IPS DF 4.7 (cell line): ENCODE measurements around the gene NDRG3.
"Not testable (repeated sequence)": the region's sequence is repeated elsewhere in the genome, so short reads cannot be mapped to it uniquely, and the experiment has no call there.

Source experiments
- DNase-seq: peaks from one replicate; pipeline ENCODE4 v3.0.0-alpha.2; 2013; ENCODE audit warnings: low spot score; ENCODE audit errors: extremely low read depth

Gene NDRG3

GRCh38 chr20:36695467-36695866 lies 50.4 kb downstream of the NDRG3 start:
- not testable (repeated sequence) for DNase-seq

DNA sequence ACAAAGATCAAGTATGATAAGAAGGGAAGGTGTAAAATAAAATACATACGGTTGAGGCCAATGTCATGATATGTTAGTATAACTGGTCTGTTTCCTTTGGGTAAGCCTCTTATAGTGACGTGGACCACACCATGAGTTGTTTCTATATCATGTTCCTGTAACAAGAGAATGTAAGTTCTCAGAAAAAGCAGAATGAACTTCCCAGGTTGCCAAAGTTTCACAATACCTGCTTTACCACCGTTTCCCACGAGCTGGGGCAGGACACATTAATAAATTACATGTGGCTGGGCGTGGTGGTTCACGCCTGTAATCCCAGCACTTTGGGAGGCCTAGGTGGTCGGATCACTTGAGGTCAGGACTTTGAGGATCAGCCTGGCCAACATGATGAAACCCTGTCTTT lies 57.3 kb downstream of the NDRG3 start:
- DNase-seq = no peak

GRCh38 chr20:36687850-36688249 lies 58.0 kb downstream of the NDRG3 start:
- no peak for DNase-seq

GRCh38 chr20:36686944-36687343 lies 58.9 kb downstream of the NDRG3 start:
- no peak for DNase-seq

- no peak for DNase-seq
These were observed 59.4 kb downstream of the NDRG3 start for GRCh38 chr20:36686504-36686903.

GRCh38 chr20:36684747-36685146 lies 61.1 kb downstream of the NDRG3 start:
- DNase-seq = no peak

DNA sequence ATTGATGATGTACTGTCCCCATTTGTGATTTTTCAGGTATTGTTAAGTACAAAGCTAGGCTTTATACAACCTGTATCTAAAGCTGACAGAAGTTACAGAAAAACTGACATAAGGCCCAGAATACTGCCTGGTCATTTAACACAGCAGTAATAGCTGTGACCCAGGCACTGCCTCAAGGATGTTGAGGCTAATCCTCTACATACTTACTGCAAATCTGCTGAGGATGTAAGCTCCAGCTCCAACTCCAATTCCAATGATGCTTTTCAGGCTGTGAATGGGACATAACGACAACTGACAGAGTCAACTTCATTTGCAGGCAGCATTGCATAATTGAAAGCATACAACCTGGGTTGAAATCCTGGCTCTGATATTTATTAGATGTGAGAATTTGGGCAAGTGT lies 63.6 kb downstream of the NDRG3 start:
- no peak for DNase-seq

DNA sequence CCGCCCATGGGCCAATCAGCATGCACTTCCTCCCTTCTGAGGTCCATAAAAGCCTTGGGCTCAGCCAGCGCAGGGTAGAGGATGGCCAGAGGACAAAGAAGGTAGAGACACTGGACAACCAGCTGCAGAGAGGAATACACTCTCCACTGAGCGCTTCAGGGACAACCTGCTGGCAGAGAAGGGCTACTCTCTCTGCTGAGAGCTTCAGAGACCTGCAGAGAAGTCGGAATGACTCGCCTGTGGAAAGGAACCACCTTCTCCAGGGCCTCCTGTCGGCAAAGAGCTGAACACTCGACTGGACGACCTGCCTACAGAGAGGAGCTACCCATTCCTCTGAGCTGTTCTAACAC lies 68.5 kb downstream of the NDRG3 start:
- no peak for DNase-seq

- peak; percentile 80 for DNase-seq
These were observed 69.0 kb downstream of the NDRG3 start for GRCh38 chr20:36676701-36677421.

- not testable (repeated sequence) for DNase-seq
These were observed 70.3 kb downstream of the NDRG3 start for GRCh38 chr20:36675545-36675944.

GRCh38 chr20:36672991-36673390 lies 72.9 kb downstream of the NDRG3 start:
- DNase-seq = no peak

DNA sequence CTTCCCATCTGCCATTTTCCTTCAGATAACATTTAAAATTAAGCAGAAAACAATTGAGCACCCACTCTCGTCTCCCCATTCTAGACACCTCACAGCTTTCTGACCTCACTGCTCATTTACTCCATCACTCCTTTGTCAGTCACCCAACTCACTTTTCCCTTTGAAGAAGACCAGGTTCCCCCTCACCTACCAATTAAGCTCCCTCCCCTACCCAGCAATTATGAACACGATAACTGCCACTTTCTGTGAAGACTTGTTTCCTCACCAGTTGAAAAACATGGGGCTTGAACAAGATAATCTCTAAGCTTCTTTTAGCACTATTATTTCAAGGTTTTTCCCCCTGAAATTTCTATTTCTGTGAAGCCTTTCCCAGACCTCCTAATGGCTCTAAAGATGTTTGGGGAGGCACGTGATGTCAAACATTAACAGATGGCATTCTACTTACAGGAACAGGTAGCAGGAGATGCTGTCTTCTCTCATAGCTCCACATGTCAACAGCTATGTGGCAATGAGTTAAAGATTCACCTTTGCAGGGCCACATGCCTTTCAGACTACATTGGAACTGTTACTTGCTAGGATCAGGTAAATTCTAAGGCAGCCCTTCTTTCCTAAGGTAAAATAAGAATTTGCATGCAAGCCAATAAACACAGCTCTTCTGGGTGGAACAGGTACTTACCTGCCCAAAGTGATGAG lies 75.1 kb downstream of the NDRG3 start:
- no peak for DNase-seq

GRCh38 chr20:36666181-36666740 lies 79.6 kb downstream of the NDRG3 start:
- DNase-seq = no peak

DNA sequence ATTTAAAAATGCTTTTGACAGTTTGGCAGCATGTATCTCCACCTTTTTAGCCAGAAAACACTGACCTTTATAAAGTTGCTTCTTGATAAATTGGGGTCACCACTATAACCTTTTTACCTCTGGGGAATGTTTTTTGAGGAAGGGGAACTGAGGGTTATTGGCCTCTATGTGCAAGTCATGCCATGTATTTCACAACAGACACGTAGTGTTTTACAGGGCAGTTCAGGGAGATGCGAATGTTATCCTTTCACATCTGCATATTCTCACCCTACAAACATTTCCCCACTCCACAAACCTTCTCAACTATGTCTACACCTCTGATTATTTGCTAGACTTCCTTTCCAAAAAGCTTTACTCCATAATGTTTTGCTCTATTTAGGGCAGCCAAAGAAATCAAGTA lies 82.9 kb downstream of the NDRG3 start:
- DNase-seq = no peak

DNA sequence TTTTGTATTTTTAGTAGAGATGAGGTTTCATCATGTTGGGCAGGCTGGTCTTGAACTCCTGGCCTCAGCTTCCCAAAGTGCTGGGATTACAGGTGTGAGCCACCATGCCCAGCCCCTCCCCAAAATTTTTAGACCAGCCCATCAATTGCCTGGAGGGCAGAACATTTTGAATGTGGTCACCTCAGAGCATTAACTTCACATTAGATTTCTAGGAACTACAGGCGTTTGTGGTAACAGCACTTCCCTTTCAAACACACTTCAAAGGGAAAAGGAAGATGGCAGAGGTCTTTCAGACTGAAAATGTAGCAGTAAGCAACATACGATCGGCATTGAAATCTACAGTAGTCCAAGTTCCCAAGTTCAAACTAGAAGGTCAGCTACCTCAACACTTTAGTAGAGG lies 87.6 kb downstream of the NDRG3 start:
- no peak for DNase-seq

DNA sequence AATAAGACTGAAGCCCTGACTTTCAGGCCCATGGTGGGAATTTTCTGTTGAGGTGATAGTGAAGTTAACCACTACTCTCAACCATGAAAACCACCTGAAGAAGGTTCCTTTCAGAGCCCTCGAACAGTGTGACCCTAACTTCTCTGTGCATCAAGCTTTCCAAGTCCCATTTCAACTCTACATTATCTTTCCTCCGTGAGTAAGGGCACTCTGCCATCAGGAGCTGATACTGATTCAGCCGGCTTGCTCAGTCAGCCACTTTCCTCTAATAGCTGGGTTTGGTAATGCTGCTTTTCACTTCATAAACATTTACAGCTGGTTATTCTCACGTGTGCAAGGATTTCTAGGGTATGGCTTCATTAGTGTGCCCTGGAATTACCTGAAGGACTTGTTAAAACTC lies 89.2 kb downstream of the NDRG3 start:
- no peak for DNase-seq

DNA sequence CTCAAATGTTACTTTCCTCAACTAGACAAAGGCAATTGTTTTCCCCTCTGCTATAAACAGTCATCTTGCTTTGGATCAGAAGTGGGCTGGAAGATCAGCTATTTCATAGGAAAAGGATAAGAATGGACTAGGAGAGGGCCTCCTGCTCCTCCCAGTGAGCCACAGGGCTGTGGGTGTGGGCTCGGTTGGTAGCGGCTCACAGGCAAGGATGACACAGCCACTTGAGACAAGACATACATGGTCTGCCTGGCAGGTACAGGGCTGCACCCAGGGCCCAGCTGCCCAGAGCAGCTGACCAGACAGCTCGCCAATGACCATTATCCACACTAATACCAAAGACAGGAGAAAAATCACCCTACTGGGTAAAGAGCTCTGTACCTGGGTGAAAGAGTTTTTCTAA lies 90.9 kb downstream of the NDRG3 start:
- no peak for DNase-seq

GRCh38 chr20:36654506-36654905 lies 91.4 kb downstream of the NDRG3 start:
- DNase-seq = no peak

GRCh38 chr20:36653456-36653855 lies 92.4 kb downstream of the NDRG3 start:
- no peak for DNase-seq

DNA sequence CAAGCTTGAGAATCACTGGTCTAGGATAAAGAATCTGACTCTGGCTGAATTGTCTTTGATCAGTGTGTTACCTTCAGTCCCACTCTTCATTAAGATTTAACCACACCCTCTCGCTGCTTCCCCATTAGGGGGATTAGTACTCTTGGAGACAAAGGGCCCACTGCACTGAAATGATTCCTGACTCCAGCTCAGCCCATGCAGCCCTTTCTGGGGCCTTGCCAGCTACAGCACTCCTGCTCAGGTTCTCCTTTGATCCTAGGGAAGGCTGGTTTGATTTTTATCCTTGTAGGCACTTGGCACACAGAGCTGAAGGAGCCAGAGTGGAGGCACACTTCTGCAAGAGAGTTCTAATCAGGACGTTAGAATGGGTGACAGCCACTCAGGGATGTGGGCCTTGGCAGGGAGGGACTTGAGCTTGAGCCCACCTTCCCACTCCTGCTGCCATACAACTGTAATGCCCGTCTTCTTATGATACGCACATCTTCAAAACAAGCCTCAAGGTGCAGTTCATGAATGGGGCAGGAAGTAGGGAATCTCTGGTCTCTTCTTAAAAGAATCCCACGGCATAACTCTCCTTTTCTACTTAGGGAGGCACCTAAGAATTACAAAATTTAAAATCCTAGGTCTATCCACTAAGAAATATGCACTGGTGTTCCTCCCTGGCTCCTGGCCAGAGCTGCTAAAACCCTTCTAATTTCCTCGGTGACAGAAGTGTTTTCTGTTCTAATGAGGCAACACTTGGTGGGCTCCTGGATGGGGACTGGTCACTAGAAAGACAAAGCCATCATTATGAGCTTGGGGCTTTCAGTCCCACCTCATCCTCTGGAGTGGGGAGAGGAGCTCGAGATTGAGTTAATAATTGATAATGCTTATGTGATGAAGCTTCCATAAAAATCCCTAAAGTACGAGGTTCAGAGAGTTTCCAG lies 98.4 kb downstream of the NDRG3 start:
- no peak for DNase-seq

DNA sequence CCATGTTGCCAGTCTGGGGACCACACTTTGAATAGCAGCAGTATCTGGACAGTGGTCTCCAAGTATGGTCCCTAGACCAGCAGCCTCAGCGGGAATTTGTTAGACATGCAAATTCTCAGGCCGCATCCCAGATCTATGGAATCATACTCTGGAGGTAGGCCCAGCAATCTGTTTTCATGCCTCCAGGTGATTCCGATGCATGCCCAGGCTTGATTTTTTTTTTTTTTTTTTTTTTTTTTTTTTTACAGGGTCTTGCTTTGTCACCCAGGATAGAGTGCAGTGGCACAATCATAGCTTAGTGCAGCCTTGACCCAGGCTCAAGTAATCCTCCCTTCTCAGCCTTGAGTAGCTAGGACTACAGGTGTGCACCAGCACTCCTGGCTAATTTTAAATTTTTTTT lies 99.2 kb downstream of the NDRG3 start:
- DNase-seq = no peak

GRCh38 chr20:36645998-36646397 lies 99.9 kb downstream of the NDRG3 start, which contains the start of gene SLA2:
Gene SLA2 (minus strand): TSS chr20:36646196. CDS start chr20:36641335, 4,861 bp downstream.
- DNase-seq = no peak
